Endothelial cell of umbilical vein (primary cell): Measurements from ENCODE around the gene COL4A1.

Source experiments
- CTCF ChIP-seq, 2 donors: IDR thresholded peaks; 1 replicate in 1 of 2; 2 replicates in 1 of 2; pipeline ENCODE4 v1.5.1; 2011; ENCODE audit warnings: low read length in 2 of 2, mild to moderate bottlenecking in 2 of 2, moderate library complexity in 2 of 2, control low read depth in 1 of 2, inconsistent platforms in 1 of 2, low read depth in 1 of 2; ENCODE audit not compliant: insufficient read depth in 1 of 2; ENCODE audit errors: extremely low read depth in 1 of 2
- EZH2 ChIP-seq: IDR thresholded peaks from 2 replicates; pipeline ENCODE4 v1.6.1; 2012; ENCODE audit warnings: borderline replicate concordance, low read depth, mild to moderate bottlenecking, moderate library complexity, low read length, inconsistent platforms; ENCODE audit not compliant: severe bottlenecking
- FOS ChIP-seq: IDR thresholded peaks from 2 replicates; pipeline ENCODE4 v1.6.1; 2011; ENCODE audit warnings: mild to moderate bottlenecking, low read length, moderate library complexity, borderline replicate concordance; ENCODE audit not compliant: insufficient read depth
- GATA2 ChIP-seq: IDR thresholded peaks from 2 replicates; pipeline ENCODE4 v1.7.0; 2011; ENCODE audit warnings: low read depth, mild to moderate bottlenecking, moderate library complexity, mixed read lengths, low read length; ENCODE audit not compliant: insufficient read length, insufficient read depth
- MAX ChIP-seq: IDR thresholded peaks from 2 replicates; pipeline ENCODE4 v1.6.1; 2011; ENCODE audit not compliant: insufficient read depth, insufficient read length
- MYC ChIP-seq: IDR thresholded peaks from one replicate; pipeline ENCODE4 v1.6.1; 2011; ENCODE audit warnings: mild to moderate bottlenecking, low read depth, low read length
- POLR2A ChIP-seq: IDR thresholded peaks from 2 replicates; pipeline ENCODE4 v1.6.1; 2012; ENCODE audit warnings: low read depth, mild to moderate bottlenecking, control low read depth, low read length
- POLR2AphosphoS5 ChIP-seq: IDR thresholded peaks from 2 replicates; pipeline ENCODE4 v1.6.1; 2012; ENCODE audit warnings: low read depth, mild to moderate bottlenecking, control low read depth, low read length, moderate library complexity; ENCODE audit not compliant: insufficient read depth

GRCh38 chr13:110250258-110250891, 56.6 kb downstream of the COL4A1 start:
- TF ChIP-seq POLR2A (no peak), CTCF (IDR thresholded peaks at IDR 0.05; ENCODE audit: extremely low read depth in 1 of 2, insufficient read depth in 1 of 2, low read depth in 1 of 2, low read length in 2 of 2) (no peak), POLR2AphosphoS5 (peak; percentile 15), FOS (peak; percentile 42), GATA2 (no peak), MAX (no peak), EZH2 (no peak), MYC (no peak)
